AG20443 (cell line): ENCODE data around the gene ROBO1.
A peak's percentile ranks its signal among the peaks of the same experiment; 100 is the strongest.

Source experiments
- DNase-seq: peaks from one replicate; pipeline ENCODE4 v3.0.0; 2012; ENCODE audit warnings: low spot score, mixed read lengths

The ROBO1 gene

GRCh38 chr3:78875436-78875835, 892.4 kb downstream of the ROBO1 start:
- no peak for DNase-seq

GRCh38 chr3:78873641-78874040, 894.2 kb downstream of the ROBO1 start:
- no peak for DNase-seq

DNA sequence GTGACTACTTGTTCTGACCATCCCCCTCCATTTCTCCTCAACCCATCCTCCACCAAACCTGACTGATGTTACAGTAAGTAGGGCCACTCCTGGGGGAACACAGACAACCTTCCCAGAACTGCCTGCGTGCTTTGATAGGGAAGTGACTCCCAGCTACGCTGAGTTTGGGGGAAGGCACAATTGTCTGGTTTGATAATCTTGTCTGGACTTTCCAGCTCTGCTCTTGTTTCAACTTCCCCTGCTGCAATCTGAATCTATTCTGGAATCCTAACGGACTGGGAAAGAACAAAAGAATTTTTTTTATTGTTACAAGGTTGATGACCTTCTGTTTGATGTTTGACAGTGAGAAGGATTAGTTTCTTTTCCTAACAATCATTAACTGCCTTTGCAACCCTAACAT, 895.6 kb downstream of the ROBO1 start:
- no peak for DNase-seq

DNA sequence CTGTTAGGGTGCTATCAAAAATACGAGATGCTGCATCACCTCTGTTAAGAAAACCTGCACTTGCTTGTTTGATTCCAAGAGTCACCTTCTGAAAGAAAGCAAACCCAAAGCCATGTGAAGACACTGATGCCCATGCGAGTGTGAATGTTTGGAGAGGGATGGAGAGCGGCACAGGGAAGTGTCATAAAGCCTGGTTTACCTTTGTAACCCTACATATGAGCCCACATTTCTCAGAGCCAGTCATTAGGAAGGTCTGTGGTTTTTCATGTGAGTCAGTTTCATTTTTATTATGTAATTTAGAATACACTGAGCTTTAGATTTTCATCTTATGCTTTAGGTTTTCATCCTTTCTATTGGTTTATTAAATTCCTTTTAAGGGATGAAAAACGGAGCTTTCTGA, 896.8 kb downstream of the ROBO1 start:
- no peak for DNase-seq

DNA sequence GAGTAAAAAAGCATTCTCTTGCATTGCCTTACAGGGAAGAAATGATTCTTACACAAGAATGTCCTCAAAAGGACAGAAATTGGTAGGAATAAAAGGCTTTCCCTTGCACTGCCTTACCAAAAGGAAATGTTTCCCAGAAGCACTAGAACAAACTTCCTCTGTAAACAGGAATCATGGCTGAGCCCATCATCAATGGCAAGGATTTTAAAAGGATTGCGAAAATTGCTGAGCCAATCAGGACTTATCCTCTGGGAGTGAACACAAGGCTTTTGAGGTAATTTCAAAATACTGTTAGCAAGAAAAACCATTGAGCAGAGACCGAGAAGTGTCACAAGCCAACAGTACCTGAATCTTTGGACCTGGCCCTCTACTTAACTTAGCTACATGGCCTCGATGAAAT, 897.3 kb downstream of the ROBO1 start:
- DNase-seq = no peak

DNA sequence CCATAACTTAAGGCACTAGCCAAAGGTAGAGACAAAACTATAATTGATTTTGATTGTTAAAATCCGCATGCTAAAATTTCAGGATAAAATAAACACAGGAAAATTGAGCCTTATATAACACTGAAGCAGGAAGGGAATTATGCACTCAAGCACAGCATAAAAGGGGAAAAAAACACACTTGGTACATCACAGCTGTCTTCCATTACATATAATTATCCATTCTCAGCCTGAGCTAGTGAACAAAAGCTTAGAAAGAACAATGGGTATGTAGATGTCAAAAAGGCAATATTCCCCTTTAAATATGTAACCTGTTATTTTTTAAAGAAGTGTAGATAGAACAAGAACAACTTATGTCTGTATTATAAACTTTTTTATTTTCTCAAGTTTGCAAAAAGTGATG, 899.2 kb downstream of the ROBO1 start:
- no peak for DNase-seq

- DNase-seq = peak; percentile 10
Measured at GRCh38 chr3:78867409-78868372, 900.1 kb downstream of the ROBO1 start.

DNA sequence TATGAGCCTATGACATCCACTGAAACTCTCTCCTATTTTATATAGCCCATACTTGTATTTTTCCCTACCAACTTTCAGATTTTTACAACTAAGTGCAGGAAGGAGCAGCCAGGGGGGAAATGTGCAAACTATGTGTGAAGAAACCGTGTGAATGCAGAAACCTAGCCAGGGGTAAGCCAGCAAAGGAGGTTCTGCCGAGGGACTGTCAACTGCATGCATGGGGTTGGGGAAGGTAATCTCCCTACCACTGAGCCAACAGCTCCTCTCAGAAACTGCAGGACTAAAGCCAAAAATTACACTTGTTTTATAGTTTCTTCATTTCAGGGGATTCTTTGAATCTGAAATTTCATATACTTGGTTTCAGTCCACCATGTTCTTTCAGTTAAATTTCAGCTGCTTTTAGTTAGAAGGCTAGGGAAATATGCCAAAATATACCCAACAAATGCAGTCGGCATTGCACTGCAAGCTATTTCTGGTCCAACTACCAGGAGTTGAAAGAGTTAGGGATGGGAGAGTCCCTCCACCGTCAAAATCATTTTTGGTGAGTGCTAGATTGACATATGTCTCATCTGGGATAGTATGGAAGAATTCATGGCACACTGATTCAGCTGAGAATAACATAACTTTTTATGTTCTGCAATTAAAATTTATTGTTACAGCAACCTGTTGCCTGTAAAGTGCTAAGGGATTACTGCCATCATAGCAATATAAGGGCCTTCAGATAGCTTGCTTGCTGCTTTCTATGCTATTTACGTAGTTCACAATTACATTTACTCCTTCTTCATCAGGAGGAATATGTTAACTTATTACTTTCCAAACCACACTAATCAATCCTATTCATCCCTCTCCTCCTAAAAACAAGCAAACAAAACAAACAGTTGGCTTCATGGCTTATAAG, 904.2 kb downstream of the ROBO1 start:
- no peak for DNase-seq

DNA sequence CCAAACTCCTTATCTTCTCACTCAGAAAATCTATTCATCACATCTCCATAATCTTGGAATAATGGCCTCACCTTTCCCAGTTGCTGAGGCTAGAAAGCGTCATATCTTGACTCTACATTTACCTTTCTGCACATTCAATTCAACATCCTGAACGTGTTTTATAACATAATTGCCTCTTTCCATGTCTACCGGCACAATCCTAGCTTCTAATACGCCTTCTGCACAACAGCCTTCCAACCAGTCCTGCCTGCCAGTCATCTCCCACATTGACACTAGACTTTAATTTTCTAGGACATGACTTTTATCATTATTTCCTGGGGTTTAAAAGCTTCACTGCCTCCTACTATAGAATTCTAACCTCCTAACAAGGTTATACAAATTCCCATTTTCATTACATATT, 906.6 kb downstream of the ROBO1 start:
- DNase-seq = no peak

GRCh38 chr3:78860567-78860966, 907.2 kb downstream of the ROBO1 start:
- no peak for DNase-seq

DNA sequence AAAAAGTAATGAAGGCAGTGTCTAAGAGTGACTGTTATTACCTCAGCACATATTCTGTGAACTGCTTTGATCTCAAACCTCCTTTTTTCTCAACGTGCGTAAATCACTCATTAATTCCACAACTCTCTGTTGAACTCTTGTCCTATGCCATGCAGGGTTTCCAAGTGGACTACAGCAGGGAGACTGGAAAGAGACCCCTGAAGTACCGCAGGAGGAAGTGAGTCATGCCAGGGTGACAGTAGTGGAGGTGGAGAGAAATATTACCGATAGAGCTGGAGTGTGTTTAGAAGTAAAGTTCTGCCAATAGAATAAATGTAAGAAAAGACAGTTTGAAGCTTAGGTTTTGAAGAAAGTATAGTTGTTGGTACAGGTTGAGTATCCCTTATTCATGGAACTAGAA, 908.9 kb downstream of the ROBO1 start:
- no peak for DNase-seq

DNA sequence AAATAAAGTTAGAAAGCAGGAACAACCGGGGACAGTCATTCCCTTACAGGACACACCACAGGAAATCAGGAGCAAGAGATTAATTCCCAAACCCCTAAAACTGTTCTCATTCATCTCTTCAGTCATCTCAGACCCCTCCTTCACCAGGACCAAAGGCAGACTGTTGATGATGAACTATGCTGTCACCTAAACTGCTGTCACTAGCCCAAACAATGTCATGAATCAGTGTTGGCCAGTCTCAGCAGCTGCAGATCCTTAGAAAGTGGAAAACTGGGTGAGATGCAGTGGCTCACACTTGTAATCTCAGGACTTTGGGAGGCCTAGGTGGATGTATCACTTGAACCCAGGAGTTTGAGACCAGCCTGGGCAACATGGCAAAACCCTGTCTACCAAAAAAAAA, 909.6 kb downstream of the ROBO1 start:
- DNase-seq = peak; percentile 8

DNA sequence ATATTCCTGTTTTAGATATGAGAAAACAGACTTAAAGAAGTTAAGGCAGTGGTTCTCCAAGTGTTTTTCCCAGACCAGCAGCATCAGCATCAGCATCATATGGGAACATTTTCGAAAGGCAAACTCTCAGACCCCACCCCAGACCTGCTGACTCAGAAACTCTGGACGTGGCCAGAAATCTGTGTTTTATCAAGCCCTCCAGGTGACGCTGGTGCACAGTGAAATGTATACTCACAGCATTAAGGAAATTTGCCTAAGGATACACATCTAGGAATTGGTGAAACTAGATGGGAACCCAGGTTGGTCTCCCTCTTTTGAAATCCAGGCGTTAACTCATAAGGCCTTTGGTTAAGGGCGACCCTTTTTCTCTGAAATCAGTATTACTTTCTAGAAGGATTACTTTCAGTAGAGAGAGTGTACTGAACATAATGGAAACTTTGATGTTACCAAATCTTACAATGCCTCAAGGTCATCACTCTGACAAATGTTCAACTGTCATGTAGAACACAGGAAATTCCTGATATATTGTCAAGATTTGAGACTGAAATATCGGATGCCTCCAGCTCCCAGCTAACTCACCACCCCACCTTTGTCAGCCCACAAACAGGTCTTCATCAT, 910.2 kb downstream of the ROBO1 start:
- no peak for DNase-seq

DNA sequence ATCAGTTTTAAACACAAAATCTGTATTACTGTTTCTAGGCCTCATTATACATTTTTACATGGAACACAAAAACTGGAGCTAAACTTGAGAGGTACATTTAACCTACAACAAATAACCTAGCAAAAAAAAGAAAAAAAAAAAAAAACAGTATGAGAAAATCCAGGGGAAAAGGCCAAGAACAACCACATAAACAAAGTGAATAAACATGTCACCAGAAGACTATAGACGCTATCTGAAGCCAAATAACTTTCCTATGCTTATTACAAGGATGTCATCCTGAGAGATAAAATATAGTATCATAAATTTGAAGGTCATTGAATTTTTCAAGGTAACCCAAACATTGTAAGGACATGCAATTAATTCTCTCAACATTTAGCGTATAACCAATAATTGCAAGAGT, 911.6 kb downstream of the ROBO1 start:
- no peak for DNase-seq

- no peak for DNase-seq
Measured at GRCh38 chr3:78855190-78855589, 912.6 kb downstream of the ROBO1 start.

DNA sequence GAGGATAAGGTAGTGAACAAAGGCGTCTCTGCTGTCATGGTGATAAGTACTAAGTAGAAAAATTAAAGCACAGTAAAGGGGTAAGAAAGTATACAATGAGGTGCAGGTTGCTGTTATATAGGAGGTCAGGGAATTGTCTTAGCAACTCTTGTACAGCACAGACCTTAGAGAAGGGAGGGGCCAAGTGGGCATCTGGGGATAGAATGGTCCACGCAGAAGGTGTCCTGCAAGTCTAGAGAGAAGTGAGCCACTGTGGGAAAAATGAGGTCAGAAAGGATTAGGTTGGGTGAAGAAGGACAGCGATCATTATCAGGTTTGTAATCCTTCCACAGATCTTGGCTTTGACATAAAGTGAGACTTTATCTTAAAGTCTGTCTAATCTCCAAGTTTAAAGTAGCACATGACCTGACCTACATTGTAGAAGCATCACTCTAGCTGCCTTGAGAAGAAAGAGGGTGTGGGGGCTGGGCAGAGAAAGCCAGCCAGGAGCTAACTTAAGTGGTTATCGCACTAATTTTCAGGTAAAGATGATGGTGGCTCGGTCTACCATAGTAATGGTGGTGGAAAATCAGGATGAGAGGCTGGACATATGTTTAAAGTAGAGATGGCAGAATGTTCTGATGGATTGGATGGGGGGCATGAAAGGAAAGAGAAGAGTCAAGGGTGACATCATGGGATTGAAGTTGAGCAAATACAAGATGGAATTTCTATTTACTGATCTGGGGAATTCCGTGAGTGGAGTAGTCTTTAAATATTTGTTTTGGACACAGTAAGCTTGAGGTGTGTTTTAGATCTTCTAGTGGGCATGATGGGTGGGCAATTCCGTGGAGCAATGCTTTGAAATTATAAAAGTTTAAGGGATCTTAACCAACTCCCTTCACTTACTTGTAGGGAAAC, 919.2 kb downstream of the ROBO1 start:
- DNase-seq = no peak

DNA sequence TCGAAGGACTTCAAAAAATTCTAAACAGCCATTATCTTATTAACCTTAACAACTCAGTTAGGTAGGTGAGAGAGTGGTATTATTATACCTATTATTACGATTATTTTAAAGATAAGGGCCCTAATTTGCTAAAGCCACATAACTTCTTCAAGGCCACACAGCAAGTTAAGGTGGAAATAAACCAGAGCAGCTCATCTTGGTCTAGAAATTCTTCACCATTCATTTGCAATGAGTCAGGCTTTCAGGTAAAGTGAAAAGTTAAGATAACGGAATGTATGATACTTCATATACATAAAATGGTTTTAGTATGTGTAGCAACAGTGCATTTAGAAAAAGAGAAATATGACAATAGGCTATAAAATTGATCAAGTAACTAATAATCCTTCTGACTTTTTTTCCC, 920.2 kb downstream of the ROBO1 start:
- no peak for DNase-seq

GRCh38 chr3:78847203-78847602, 920.6 kb downstream of the ROBO1 start:
- DNase-seq = no peak

GRCh38 chr3:78846718-78847117, 921.1 kb downstream of the ROBO1 start:
- DNase-seq = peak; percentile 32

DNA sequence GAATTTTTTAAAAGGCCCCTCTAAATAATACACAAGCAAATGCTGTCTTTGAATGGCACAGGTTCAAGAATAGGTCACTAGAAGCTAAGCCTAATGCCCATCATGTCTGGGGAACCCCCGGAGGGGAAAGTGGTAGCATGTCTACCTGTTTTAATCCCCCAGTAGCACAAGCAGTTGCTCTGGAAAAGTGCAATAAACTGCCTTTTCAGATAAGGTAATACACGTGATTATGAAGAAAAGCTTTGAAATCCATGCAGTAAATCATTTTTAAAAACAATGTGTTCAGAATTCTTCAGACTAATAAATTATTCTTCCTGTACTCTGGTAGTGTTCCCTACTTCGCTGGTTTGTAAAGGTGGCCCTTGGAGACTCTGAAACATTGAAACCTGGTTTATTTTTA, 922.2 kb downstream of the ROBO1 start:
- no peak for DNase-seq

GRCh38 chr3:78844307-78844706, 923.5 kb downstream of the ROBO1 start:
- DNase-seq = no peak
